K562 (cell line): ENCODE data around the gene SH3PXD2B. TPM values are rescaled to one million over a fixed set of nuclear protein-coding genes. Genes with fewer than 3 reads are reported as not detected.
A peak's percentile ranks its signal among the peaks of the same experiment; 100 is the strongest.

Experiments
- ATAC-seq: fragments of 200-7000 bp; cut with Tn5 transposase; 3 replicates; pipeline ENCODE4 v1.9.1; 2020; ENCODE audit warnings: moderate library complexity
- BruUV-seq: library from RNA; stranded (reverse); fragments of 400-500 nt; replicated peaks from 2 replicates; lab custom pipeline; 2021; lab: Mats Ljungman, UMichigan
- CTCF ChIA-PET: fragments of 300-600 bp; formaldehyde crosslinking; extraction: SDS; loops from one replicate; lab custom pipeline; 2021; ENCODE audit warnings: low intra/inter-chr PET ratio; lab: Yijun Ruan, JAX
- POLR2A ChIA-PET: fragments of 300-600, 350-650 bp; sonication (Branson Sonifier 250); formaldehyde crosslinking; extraction: SDS; loops from one replicate; lab custom pipeline; 2021; ENCODE audit warnings: antibody characterized with exemption, inconsistent platforms; lab: Yijun Ruan, JAX
- DNase-seq, 4 experiments: peaks; one replicate each; pipeline versions ENCODE4 v3.0.0 to v3.0.0-alpha.2; 2011 to 2018; ENCODE audit warnings: low spot score in 3 of 4, mixed read lengths in 3 of 4; ENCODE audit errors: extremely low read depth in 1 of 4
- FAIRE-seq: peaks from 2 replicates; lab custom pipeline; 2011; peaks lifted over from hg19 to GRCh38; lab: Jason Lieb, UNC
- H2AFZ ChIP-seq: 2 replicates; pipeline ENCODE4 v1.6.0; 2011; ENCODE audit warnings: low read depth, low read length, control low read depth, inconsistent platforms
- H3K27ac ChIP-seq: fragments of 200-600 bp; 3 replicates; pipeline ENCODE4 v1.8.0; 2011; ENCODE audit warnings: low read depth, mild to moderate bottlenecking, control low read depth, inconsistent platforms, low read length, moderate library complexity, mixed read lengths; ENCODE audit errors: extremely low read depth
- H3K27me3 ChIP-seq, 2 experiments: fragments of 300-600 bp in 1 of 2; 2 replicates in 1 of 2; 3 replicates in 1 of 2; pipeline versions ENCODE4 v1.6.0 to v1.8.0; 2011; ENCODE audit warnings: inconsistent platforms in 2 of 2, low read length in 2 of 2, mild to moderate bottlenecking in 1 of 2, mixed read lengths in 1 of 2, moderate library complexity in 1 of 2; ENCODE audit not compliant: control insufficient read depth in 2 of 2, insufficient read depth in 2 of 2
- H3K36me3 ChIP-seq: fragments of 300-600 bp; 3 replicates; pipeline ENCODE4 v1.8.0; 2011; ENCODE audit warnings: mild to moderate bottlenecking, low read length, inconsistent platforms; ENCODE audit not compliant: control insufficient read depth, insufficient read depth
- H3K4me1 ChIP-seq, 2 experiments: fragments of 200-600 bp in 1 of 2; replicated peaks in 1 of 2; 2 replicates in 1 of 2; 3 replicates in 1 of 2; pipeline versions ENCODE4 v1.5.1 to v1.8.0; 2011; ENCODE audit warnings: inconsistent platforms in 2 of 2, low read length in 2 of 2, mild to moderate bottlenecking in 1 of 2, mixed read lengths in 1 of 2, moderate library complexity in 1 of 2; ENCODE audit not compliant: control insufficient read depth in 2 of 2, insufficient read depth in 2 of 2
- H3K4me2 ChIP-seq: 2 replicates; pipeline ENCODE4 v1.6.1; 2011; ENCODE audit warnings: low read length, control low read depth, inconsistent platforms, mixed read lengths; ENCODE audit not compliant: insufficient read depth
- H3K4me3 ChIP-seq: fragments of 200-600 bp; sonication (generic), shearing (Covaris generic); 2 replicates; pipeline ENCODE4 v1.5.1; 2016; ENCODE audit warnings: control low read depth, inconsistent platforms
- H3K79me2 ChIP-seq: fragments of 200-600 bp; 3 replicates; pipeline ENCODE4 v1.8.0; 2011; ENCODE audit warnings: low read length, inconsistent platforms; ENCODE audit not compliant: control insufficient read depth, insufficient read depth
- H3K9ac ChIP-seq, 2 experiments: 2 replicates each; pipeline versions ENCODE4 v1.6.0 to v1.6.1; 2011; ENCODE audit warnings: low read depth in 2 of 2, low read length in 2 of 2, control low read depth in 1 of 2, inconsistent platforms in 1 of 2, mild to moderate bottlenecking in 1 of 2, mixed read lengths in 1 of 2; ENCODE audit not compliant: insufficient read depth in 1 of 2
- H3K9me1 ChIP-seq: one replicate; pipeline ENCODE4 v1.6.0; 2011; ENCODE audit warnings: inconsistent platforms, mild to moderate bottlenecking, low read length, moderate library complexity; ENCODE audit not compliant: control insufficient read depth, insufficient read depth
- H3K9me3 ChIP-seq: replicated peaks from 2 replicates; pipeline ENCODE4 v1.5.1; 2011; ENCODE audit warnings: low read depth, low read length, inconsistent platforms; ENCODE audit not compliant: control insufficient read depth, insufficient read depth
- H4K20me1 ChIP-seq: replicated peaks from 2 replicates; pipeline ENCODE4 v1.6.1; 2011; ENCODE audit warnings: low read length, inconsistent platforms, mixed read lengths; ENCODE audit not compliant: control insufficient read depth, insufficient read depth
- CEBPG ChIP-seq, 3 experiments: fragments of 200-800 bp in 1 of 3; sonication (Bioruptor generic) in 1 of 3; sonication (generic) in 1 of 3; formaldehyde crosslinking in 1 of 3; IDR thresholded peaks in 2 of 3; conservative IDR thresholded peaks in 1 of 3; 2 replicates each; pipeline versions ENCODE4 v1.6.1 to v1.8.0; 2016 to 2022; ENCODE audit warnings: missing compliant biosample characterization in 2 of 3, missing genetic modification characterization in 2 of 3, mild to moderate bottlenecking in 1 of 3, missing genetic modification reagents in 1 of 3
- ELF4 ChIP-seq: fragments of 450-650 bp; formaldehyde crosslinking; IDR thresholded peaks from 2 replicates; pipeline ENCODE4 v1.4.0; 2022; ENCODE audit warnings: missing genetic modification characterization
- ETV5 ChIP-seq: sonication (generic); formaldehyde crosslinking; IDR thresholded peaks from 2 replicates; pipeline ENCODE4 v1.4.0; 2020; ENCODE audit warnings: low read depth, mild to moderate bottlenecking, missing genetic modification reagents
- LEF1 ChIP-seq: fragments of 450-650 bp; IDR thresholded peaks from 2 replicates; pipeline ENCODE4 v1.6.1; 2016; ENCODE audit warnings: mild to moderate bottlenecking
- SAFB ChIP-seq: fragments of 200-400 bp; formaldehyde crosslinking; IDR thresholded peaks from 2 replicates; pipeline ENCODE4 v1.6.1; 2017; ENCODE audit warnings: low read depth, low read length, borderline replicate concordance
- WGBS: fragments of 100-300 bp; shearing (Covaris generic); methylation state at CpG from one replicate; pipeline ENCODE4 v1.1.6; 2016; ENCODE audit warnings: low coverage, mixed read lengths; ENCODE audit not compliant: insufficient coverage; ENCODE audit errors: missing lambda C conversion rate; 5-methylcytosine and 5-hydroxymethylcytosine counted together
- in situ Hi-C: fragments of 300-500 bp; cut with MboI; formaldehyde crosslinking; loops from 4 replicates; pipeline ENCODE4 v1.15.0; 2018; ENCODE audit warnings: inconsistent platforms, mixed read lengths
- intact Hi-C: fragments of 100-400 bp; cut with micrococcal nuclease; formaldehyde crosslinking; loops from 2 replicates; pipeline ENCODE4 v1.14.2; 2022
- polyA plus RNA-seq, 8 experiments: library from polyadenylated mRNA; depleted of rRNA in 4 of 8; stranded (reverse) in 5 of 8; unstranded in 3 of 8; fragments of >200 nt; fragmentation: Nextera tagmentation in 2 of 8; fragmentation: Illumina TruSeq in 1 of 8; extraction: Ambion mirVana in 2 of 8; extraction: Trizol in 1 of 8; gene quantifications; 2 replicates each; pipeline versions ENCODE4 v1.2.1 to v1.2.3, GENCODE V29; 2011 to 2014; ENCODE audit warnings: inconsistent platforms in 1 of 8, missing spikeins in 1 of 8
- total RNA-seq, 7 experiments: library from RNA; depleted of rRNA in 6 of 7; stranded (reverse); fragments of >200 nt in 6 of 7; fragmentation: Illumina TruSeq in 2 of 7; extraction: Trizol in 2 of 7; gene quantifications; 2 replicates each; pipeline versions ENCODE4 v1.2.1 to v1.2.3, GENCODE V29; 2011 to 2021; ENCODE audit warnings: low replicate concordance in 1 of 7
- TF ChIP-seq, protein P1 (sequence below): fragments of 450-650 bp; formaldehyde crosslinking; IDR thresholded peaks from 2 replicates; pipeline ENCODE4 v1.4.0; 2022; ENCODE audit warnings: missing genetic modification characterization
- TF ChIP-seq, protein P2 (sequence below): fragments of 250-450 bp; sonication (Bioruptor Pico); IDR thresholded peaks from 2 replicates; pipeline ENCODE4 v1.6.1; 2021; ENCODE audit warnings: mild to moderate bottlenecking
- TF ChIP-seq, protein P3 (sequence below): fragments of 250-450 bp; sonication (Bioruptor Pico); IDR thresholded peaks from 2 replicates; pipeline ENCODE4 v1.8.0; 2022; ENCODE audit warnings: moderate library complexity, mild to moderate bottlenecking, inconsistent platforms

SH3PXD2B gene
- total and polyA plus RNA-seq, 9 of the 15 experiments (the other 6 are each of a cell fraction or from before 2014, with no cell fraction given), result 0.04 to 0.66 (median 0.19) TPM

DNA sequence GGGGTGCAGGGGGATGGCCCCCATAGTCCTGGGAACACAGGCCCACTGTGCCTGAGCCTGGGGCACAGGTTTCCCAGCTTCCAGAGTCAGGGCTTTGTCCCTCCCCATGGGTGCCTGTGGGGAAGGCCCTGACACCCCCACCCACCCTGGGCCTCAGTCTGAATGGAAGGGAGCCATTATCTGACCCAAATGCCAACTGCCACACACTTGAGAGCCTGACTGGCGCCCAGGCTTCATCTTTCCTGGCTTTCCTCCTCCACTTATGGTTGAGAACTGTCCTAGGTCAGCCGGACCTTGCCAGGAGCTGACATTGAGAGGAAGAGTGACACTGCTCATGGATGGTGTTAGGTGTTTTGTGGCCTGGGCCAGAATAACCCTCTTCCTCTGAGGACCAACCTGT is 24.0 kb downstream of the SH3PXD2B start (continued):
- TF ChIP-seq, protein P1, sequence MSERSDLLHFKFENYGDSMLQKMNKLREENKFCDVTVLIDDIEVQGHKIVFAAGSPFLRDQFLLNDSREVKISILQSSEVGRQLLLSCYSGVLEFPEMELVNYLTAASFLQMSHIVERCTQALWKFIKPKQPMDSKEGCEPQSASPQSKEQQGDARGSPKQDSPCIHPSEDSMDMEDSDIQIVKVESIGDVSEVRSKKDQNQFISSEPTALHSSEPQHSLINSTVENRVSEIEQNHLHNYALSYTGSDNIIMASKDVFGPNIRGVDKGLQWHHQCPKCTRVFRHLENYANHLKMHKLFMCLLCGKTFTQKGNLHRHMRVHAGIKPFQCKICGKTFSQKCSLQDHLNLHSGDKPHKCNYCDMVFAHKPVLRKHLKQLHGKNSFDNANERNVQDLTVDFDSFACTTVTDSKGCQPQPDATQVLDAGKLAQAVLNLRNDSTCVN (CRISPR knock-in tag), result no peak
- TF ChIP-seq ELF4 (CRISPR knock-in tag), result no peak
- TF ChIP-seq, protein P2, sequence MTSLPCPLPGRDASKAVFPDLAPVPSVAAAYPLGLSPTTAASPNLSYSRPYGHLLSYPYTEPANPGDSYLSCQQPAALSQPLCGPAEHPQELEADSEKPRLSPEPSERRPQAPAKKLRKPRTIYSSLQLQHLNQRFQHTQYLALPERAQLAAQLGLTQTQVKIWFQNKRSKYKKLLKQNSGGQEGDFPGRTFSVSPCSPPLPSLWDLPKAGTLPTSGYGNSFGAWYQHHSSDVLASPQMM (CRISPR knock-in tag), result no peak

DNA sequence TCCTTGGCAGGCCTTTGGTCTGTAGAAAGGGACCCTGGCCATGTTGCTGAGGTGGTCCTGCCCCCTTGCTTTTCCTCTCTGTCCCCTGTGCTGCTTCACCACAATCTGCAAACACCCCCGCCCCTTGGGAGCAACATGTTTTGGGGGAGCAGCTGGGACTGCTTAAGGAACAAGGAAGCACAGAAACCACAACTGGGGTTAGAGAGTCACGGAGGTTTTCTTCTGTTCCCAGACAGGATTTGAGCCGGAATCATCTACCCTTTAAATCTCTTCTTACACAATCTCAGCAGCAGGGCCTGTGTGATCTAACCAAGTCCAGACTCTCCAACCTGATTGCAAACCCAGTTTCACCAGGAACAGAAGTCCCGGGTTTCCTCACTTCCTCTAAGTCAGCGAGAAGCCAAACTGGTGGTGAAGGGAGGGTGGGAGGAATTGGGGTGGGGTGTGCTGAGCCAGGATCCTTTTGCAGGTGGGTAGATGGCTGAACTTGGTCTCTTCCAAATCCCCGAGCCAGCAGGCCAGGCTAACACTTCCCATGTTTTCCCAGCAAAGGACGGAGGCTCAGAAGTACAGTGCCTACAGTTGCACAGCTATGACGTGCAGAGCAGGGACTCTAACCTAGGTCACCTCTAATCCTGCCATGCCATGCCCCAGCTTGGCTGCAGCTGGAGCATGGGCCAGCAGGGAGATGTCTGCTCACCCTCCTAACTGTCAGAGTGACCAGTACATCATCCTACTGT is 25.0 kb downstream of the SH3PXD2B start:
- intact Hi-C loops (no loop called here), in situ Hi-C loops (no loop called here)
- Histone ChIP-seq H3K27me3 (peaks cover 13 to 66% of the 10 kb centered on the region in 2 experiments), H3K27ac (no peak overlapping the region), H4K20me1 (no peaks in the 10 kb centered on the region), H2AFZ (no peak overlapping the region), H3K79me2 (no peaks in the 10 kb centered on the region), H3K9me1 (no peaks in the 10 kb centered on the region), H3K9me3 (no peaks in the 10 kb centered on the region), H3K4me2 (no peak overlapping the region), H3K4me1 (peaks cover 0 to 6% of the 10 kb centered on the region in 2 experiments; a peak in 3 of 5 replicates), H3K4me3 (no peak overlapping the region), H3K9ac (no peak overlapping the region), H3K36me3 (no peaks in the 10 kb centered on the region)
- no peak for FAIRE-seq
- no peak for DNase-seq
- ChIA-PET POLR2A (interaction anchor here (0.5 kb wide), 1 partner anchor 10 kb away, joined by 3 read pairs; no protein-coding TSS in a partner anchor), CTCF (no interaction called here)
- no peak for ATAC-seq
- no TSS peak for BruUV-seq
- 2% methylated on average over 5 of the region's 8 CpGs for WGBS
- TF ChIP-seq SAFB (no peak), LEF1 (no peak), CEBPG (CRISPR knock-in tag; IDR thresholded peaks at IDR 0.05) (no peak), CEBPG (tag; conservative IDR thresholded peaks at IDR 0.05 in 1 of 2, IDR thresholded peaks at IDR 0.05 in 1 of 2) (0 out of 4 replicates have a peak, but pooled peaks have one; percentile 14 to 28), ETV5 (CRISPR knock-in tag) (no peak)
- TF ChIP-seq, protein P3, sequence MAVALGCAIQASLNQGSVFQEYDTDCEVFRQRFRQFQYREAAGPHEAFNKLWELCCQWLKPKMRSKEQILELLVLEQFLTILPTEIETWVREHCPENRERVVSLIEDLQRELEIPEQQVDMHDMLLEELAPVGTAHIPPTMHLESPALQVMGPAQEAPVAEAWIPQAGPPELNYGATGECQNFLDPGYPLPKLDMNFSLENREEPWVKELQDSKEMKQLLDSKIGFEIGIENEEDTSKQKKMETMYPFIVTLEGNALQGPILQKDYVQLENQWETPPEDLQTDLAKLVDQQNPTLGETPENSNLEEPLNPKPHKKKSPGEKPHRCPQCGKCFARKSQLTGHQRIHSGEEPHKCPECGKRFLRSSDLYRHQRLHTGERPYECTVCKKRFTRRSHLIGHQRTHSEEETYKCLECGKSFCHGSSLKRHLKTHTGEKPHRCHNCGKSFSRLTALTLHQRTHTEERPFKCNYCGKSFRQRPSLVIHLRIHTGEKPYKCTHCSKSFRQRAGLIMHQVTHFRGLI (CRISPR knock-in tag), result no peak
